ENCODE data around the gene RUNX1. TPM values are rescaled to one million over a fixed set of nuclear protein-coding genes. Genes with fewer than 3 reads are reported as not detected.

The RUNX1 gene
- total RNA-seq, 1 donor from 2014 or later = 100 TPM

DNA sequence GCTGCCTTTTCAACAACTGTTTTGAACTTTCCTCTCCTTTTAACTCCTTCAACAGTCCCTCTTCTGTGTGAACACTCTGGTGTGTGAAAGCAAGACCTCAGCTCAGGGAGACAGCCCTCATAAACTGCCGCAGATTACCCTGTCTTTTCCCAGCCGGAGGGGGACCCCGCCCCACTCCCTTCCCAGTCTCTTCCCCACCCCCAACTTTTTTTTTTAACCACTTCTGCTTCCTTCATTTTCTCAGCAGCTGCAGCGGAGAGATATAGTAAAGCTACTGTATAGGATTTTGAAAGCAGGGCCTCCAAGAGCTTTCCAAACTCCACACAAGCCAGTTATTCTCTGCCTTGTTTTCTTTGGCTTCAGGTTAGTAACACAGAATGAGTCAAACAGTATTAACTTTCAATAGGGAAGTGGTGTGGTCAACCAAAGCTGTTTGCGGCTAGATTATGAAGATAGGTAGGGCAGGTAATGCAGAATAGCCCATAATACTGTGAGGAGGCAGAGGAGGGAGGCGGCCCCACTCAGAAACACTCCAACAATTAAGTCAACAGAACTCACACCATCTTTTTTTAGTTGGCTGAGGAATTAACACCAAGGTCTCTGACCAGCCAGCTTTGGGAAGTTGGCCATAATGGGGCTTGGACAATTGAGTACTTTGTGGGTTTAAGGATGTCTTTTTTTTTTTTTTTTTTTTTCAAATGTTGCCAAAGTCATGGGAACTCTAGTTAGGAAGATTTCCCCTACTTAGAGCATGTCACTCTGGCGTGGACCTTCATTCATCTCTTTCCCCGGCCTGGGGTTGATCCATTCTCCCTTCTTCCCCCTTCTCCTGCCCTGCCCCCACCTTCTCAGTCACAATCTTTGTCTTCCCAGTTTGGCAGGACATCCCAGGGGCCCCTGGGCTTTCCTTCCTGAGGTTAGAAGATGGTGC lies 203.3 kb downstream of the RUNX1 start:
- Mint-ChIP-seq H3K4me1 (peaks cover 41% of the 10 kb centered on the region), H3K36me3 (ENCODE audit: low read depth) (peaks cover 51% of the 10 kb centered on the region), H3K9me3 (no peaks in the 10 kb centered on the region), H3K27me3 (no peaks in the 10 kb centered on the region), H3K4me3 (peak overlapping the region; percentile 67), H3K27ac (peak overlapping the region; percentile 69)
- peak; percentile 87 for DNase-seq
- intact Hi-C loops (cut with micrococcal nuclease) = loop anchor here (2.0 kb wide), 1 partner anchor 37 kb away; no protein-coding TSS in a partner anchor

DNA sequence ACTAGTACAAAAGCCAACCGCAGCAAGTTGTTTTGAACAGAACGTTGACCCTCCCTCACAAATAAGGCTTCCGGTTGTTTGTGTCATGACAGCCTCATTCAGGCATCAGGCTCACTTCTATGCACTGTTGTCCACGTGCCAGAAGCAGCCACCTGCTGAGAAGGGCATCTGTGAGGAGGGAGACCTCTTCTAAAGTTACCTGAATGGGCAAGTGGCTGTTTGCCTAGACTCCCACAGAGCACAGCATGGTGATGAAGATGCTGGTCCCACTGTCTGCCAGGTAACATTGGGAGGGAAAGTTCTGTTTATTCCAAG lies 204.2 kb downstream of the RUNX1 start:
- DNase-seq = no peak
- Mint-ChIP-seq H3K27me3 (no peaks in the 10 kb centered on the region), H3K4me3 (no peak overlapping the region), H3K27ac (peak overlapping the region; percentile 61), H3K9me3 (no peaks in the 10 kb centered on the region), H3K36me3 (ENCODE audit: low read depth) (peaks cover 55% of the 10 kb centered on the region), H3K4me1 (peaks cover 49% of the 10 kb centered on the region)
- intact Hi-C loops (cut with micrococcal nuclease) = loop anchor here (2.0 kb wide), 1 partner anchor 36 kb away; no protein-coding TSS in a partner anchor

DNA sequence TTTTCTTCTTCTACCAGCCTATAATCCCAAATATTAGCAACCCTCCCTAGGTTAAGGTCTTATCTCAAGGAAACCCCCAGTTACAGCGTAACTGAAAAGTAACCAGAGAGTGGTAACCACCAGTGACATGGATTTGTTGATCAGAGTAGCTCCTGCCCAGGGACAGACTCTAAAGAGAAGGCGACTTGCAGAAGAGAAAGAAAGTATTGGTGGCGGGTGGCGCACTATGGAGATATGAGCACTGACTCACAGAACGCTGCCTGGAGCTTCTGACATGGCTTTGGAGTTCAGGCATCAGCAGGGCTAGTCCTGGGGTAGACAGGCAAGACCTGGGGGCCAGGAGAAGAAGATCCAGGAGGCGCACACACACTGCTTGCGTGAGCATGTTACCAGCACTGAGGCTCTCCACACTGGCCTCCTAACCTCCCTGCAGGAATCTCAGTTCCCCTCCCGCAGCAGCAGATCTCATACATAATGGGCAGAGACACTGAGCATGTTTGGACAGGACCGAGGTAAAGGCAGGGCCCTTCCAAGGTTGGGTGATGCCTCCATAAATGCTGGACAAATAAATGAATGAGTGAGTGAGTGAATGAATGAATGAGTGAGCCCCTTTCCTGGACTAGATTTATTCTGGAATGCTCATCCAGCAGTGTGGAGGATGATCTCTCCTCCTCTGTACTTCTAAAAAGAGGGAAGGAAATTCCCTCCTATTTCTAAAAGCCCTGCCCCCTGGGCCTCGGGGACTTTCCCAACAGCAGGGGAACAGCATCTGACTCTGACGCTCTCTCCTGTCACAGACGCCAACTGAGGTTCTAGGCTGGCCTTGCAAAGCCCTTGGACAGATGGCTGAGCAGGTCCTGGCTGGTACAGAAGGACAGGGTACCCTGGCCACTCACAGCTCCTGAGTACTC lies 204.8 kb downstream of the RUNX1 start:
- Mint-ChIP-seq H3K4me1 (peaks cover 55% of the 10 kb centered on the region), H3K4me3 (peak overlapping the region; percentile 49), H3K36me3 (ENCODE audit: low read depth) (peaks cover 59% of the 10 kb centered on the region), H3K9me3 (no peaks in the 10 kb centered on the region), H3K27ac (peak overlapping the region; percentile 61), H3K27me3 (no peaks in the 10 kb centered on the region)
- no peak for DNase-seq
- intact Hi-C loops (cut with micrococcal nuclease) = loop anchor here (2.0 kb wide), 1 partner anchor 35 kb away; no protein-coding TSS in a partner anchor

DNA sequence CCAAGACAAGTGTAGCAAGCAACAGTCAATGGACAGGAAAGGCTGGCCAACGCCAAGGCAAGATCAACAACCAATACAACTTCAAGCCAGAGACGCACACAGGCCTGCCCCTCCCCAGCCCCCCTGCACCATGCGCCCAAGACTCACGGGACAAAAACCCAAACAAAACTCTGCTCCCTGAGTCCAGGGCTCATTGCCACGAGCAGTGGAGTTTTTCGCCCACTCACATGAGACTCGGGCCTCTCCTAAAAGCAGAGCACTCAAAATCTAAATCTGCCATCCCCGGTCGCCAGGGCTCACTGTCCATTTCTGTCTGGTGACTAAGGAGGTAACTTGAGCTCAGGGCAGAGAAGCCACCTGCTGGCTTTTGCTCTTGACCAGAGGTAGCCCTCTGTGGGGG lies 205.5 kb downstream of the RUNX1 start:
- H3K4me3 Mint-ChIP-seq = no peak overlapping the region
- H3K9me3 Mint-ChIP-seq = no peaks in the 10 kb centered on the region
- no peaks in the 10 kb centered on the region for H3K27me3 Mint-ChIP-seq
- H3K27ac Mint-ChIP-seq = no peak overlapping the region
- intact Hi-C loops (cut with micrococcal nuclease) = no loop called here
- H3K36me3 Mint-ChIP-seq (ENCODE audit: low read depth) = peaks cover 63% of the 10 kb centered on the region
- peaks cover 60% of the 10 kb centered on the region for H3K4me1 Mint-ChIP-seq
- DNase-seq = no peak

DNA sequence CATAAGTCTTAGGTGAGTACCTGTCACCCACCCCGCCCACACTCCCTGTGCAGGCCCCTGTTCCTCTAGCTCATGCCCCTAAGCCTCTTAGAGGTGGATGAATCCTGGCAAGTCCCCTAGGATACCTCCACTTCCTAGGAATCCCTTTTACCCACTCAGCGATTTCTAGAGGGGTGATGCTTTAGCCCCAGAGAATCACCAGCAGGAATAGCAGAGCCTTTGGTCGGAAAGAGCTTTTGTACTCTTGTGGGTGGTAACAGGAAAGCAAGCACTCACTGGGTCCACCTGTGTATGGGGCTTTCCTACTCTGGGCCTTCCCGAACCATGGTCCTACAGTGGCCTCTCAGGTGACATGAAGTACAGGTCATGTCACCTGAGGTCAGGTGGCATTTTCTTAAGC lies 207.9 kb downstream of the RUNX1 start:
- Mint-ChIP-seq H3K4me3 (no peak overlapping the region), H3K9me3 (no peaks in the 10 kb centered on the region), H3K27ac (no peak overlapping the region), H3K27me3 (no peaks in the 10 kb centered on the region), H3K4me1 (peaks cover 62% of the 10 kb centered on the region), H3K36me3 (ENCODE audit: low read depth) (peaks cover 67% of the 10 kb centered on the region)
- no peak for DNase-seq
- intact Hi-C loops (cut with micrococcal nuclease) = no loop called here

DNA sequence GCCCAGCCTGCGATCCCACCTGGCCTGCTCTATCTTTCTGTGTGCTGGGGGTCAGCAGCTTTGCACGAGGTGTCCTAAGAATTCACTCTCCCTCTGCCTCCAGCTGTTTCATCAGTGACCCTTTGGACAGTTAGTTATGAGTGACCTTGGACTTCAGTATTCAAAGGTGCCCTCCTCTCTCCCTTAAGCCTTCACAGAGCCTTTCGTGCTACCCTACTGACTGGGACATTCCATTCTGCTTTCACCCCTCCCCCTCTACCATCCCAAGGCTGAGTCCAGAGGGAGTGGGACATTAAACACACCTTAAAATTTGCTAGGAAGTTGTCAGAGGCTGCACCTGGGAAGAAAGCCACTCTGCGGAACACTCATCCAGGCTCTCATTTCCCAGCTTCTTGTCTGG lies 208.4 kb downstream of the RUNX1 start:
- Mint-ChIP-seq H3K9me3 (no peaks in the 10 kb centered on the region), H3K4me3 (no peak overlapping the region), H3K27ac (no peak overlapping the region), H3K27me3 (no peaks in the 10 kb centered on the region), H3K36me3 (ENCODE audit: low read depth) (peaks cover 66% of the 10 kb centered on the region), H3K4me1 (peaks cover 59% of the 10 kb centered on the region)
- intact Hi-C loops (cut with micrococcal nuclease) = no loop called here
- DNase-seq = no peak

DNA sequence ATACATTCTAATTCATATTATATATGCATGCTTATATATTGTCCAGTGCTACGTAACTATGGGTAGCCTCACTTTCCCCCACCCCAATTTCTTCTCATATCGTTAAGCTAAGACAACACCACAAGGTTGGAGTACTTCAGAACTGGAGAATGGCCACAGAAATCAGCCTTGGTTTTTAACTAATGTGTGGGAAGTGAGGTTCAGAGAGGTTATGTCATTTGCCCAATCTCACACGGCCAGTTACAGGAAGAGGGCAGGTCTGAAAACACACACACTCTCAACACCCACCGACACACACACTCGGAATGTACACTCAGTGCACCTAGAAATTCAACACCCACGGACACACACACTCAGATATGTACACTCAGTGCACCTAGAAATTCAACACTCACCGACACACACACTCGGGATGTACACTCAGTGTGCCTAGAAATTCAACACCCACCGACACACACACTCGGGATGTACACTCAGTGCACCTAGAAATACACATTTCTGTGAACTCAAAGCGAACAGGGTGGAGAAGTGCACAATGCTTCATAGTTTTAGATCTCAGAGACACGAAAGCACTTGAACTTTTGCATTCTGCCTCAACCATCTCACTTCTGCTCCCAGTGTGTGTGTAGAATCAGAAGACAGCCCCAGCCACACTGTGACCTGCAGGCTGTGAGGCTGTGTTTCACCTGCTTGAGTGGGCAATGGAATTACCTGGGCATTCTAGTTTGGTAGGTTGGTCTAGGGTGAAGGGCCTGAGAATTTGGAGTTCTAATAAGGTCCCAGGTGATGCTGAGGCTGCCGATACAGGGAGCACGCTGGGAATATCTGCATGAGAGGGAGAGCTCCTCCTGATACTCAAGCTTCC lies 209.9 kb downstream of the RUNX1 start:
- DNase-seq = no peak
- Mint-ChIP-seq H3K4me3 (no peak overlapping the region), H3K27ac (peak overlapping the region; percentile 16), H3K27me3 (no peaks in the 10 kb centered on the region), H3K36me3 (ENCODE audit: low read depth) (peaks cover 67% of the 10 kb centered on the region), H3K4me1 (peaks cover 51% of the 10 kb centered on the region), H3K9me3 (no peaks in the 10 kb centered on the region)
- intact Hi-C loops (cut with micrococcal nuclease) = no loop called here

DNA sequence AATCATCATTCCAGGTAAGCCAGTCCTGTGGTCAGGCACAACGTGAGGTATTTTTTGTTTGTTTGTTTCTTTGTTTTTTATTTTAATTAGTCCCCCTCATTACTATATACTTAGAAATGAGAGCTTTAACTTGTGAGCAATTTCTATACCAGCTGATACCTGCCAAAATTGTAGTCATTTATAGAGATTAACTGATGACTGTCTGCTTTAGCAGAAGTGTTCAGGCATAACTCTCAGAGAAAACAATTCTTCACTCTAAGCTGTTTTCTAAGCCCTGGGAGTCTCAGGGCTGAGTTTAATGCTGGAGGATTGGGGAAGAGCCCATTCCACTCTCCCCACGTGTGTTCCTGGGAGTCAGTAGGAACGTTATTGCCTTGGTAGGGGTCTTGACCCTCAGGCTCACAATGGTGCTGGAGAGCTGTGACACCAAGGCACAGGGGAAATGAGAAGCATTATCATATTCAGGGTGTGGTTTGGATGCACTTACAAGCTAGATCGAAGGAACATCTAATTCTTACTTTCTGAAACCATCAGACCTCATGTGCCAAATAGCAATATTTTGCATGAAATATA lies 212.1 kb downstream of the RUNX1 start:
- DNase-seq = no peak
- Mint-ChIP-seq H3K27ac (no peak overlapping the region), H3K4me1 (peaks cover 42% of the 10 kb centered on the region), H3K27me3 (no peaks in the 10 kb centered on the region), H3K4me3 (no peak overlapping the region), H3K9me3 (no peaks in the 10 kb centered on the region), H3K36me3 (ENCODE audit: low read depth) (peaks cover 74% of the 10 kb centered on the region)
- intact Hi-C loops (cut with micrococcal nuclease) = no loop called here

DNA sequence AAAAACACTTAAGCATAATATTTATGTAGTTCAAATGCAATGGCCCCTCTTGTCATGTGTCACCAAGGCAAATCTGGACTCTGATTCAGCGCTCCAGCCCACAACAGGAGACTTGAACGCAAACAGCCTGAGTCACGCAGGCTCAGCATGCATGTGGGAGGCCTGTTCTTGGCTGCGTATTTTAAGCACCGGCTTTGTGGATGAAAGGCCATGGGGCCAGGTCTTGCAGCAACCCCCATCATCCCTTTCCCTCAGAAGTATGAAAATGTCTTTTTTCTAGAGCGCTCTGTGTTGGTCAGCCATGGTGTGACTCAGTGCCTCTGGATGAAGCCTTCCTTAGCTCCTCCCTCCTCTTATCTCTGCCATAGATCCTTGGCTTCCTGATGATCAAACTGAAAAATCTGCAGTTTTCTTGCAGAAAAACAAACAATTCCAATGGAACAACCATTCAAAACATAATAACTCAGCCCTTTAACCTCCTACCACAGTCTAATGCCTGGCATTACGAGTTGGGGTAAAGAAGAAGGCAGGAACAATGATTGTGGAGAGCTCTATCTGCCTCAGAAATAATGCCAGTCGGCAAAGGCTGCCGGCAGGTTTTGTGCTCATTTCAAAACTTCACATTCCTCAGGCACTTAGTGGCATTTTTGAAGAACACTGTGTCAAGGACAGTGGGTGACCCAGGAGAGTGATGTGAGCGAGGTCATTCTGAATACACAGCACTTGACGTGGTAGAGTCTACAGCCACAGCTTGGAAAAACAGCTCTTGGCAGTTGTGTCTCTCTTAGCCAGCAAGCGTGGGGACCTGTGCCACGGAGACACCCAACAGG lies 212.8 kb downstream of the RUNX1 start:
- Mint-ChIP-seq H3K9me3 (no peaks in the 10 kb centered on the region), H3K27me3 (no peaks in the 10 kb centered on the region), H3K4me3 (no peak overlapping the region), H3K4me1 (peaks cover 39% of the 10 kb centered on the region), H3K36me3 (ENCODE audit: low read depth) (peaks cover 72% of the 10 kb centered on the region), H3K27ac (peak overlapping the region; percentile 21)
- intact Hi-C loops (cut with micrococcal nuclease) = no loop called here
- no peak for DNase-seq

DNA sequence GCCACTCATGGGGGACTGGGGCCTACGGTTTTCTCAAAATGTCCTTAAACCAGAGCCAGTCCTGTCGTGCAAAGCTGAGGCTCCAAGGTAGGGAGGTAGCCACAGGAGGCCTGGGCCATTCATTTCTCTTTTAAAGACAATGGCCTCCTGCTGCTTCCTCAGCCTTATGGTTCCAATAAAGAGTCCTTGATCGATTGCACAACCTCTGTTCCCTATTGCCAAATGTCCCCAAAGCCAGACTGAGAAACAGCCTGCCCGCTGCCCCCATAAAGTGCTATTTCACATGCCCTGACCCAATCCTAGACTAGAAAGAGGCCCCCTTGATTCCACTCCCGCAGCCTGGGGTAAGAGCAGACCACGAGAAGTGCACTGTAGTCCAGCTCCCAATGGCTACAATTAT lies 213.6 kb downstream of the RUNX1 start:
- Mint-ChIP-seq H3K27ac (no peak overlapping the region), H3K4me1 (peaks cover 37% of the 10 kb centered on the region), H3K27me3 (no peaks in the 10 kb centered on the region), H3K9me3 (no peaks in the 10 kb centered on the region), H3K36me3 (ENCODE audit: low read depth) (peaks cover 76% of the 10 kb centered on the region), H3K4me3 (no peak overlapping the region)
- no peak for DNase-seq
- intact Hi-C loops (cut with micrococcal nuclease) = no loop called here

DNA sequence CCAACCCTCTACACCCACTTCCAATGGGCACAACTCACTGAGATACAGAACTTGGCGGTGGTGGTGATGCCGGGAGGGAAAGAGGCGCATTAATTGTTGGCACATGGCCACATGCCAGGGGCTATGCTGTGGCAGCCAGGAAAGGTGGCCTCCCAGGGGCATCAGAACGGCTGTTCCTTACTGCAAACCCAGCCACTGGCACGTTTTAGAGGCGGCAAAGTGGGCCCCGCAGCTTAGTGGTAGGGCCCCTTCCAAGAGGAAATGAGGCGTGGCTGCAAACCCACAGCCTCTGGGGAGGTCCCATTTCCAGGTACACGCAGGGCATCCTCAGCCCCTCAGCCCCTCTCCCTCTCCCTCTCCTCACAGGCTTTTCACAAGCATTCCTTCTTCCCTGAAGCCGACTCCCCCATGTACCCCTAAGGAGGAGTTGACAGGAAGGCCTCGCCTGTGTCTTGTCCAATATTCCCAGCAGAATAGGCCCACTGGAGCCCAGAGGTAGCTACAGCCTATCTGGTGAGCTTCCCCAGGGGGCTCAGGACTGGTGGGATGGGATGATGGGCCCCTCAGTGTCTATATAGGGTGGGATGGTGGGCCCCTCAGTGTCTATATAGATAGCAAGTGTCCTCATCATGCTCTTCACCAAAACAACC lies 214.1 kb downstream of the RUNX1 start:
- no peak overlapping the region for H3K4me3 Mint-ChIP-seq
- DNase-seq = no peak
- peaks cover 32% of the 10 kb centered on the region for H3K4me1 Mint-ChIP-seq
- no peak overlapping the region for H3K27ac Mint-ChIP-seq
- H3K9me3 Mint-ChIP-seq = no peaks in the 10 kb centered on the region
- intact Hi-C loops (cut with micrococcal nuclease) = no loop called here
- H3K27me3 Mint-ChIP-seq = no peaks in the 10 kb centered on the region
- peaks cover 76% of the 10 kb centered on the region for H3K36me3 Mint-ChIP-seq (ENCODE audit: low read depth)

DNA sequence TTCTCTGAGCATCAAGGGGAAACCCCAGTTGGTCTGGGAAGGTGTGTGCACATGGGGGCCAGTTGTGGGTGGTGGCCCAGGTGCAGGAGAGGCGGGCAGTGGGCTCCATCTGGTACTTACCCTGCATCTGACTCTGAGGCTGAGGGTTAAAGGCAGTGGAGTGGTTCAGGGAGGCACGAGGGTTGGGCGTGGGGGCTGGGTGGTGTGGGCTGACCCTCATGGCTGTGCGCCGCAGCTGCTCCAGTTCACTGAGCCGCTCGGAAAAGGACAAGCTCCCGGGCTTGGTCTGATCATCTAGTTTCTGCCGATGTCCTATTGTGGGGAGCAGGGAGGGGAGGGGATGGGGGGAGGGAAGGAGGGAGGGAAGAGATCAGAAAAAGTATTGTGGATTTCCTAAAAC lies 214.8 kb downstream of the RUNX1 start:
- peaks cover 76% of the 10 kb centered on the region for H3K36me3 Mint-ChIP-seq (ENCODE audit: low read depth)
- peaks cover 27% of the 10 kb centered on the region for H3K4me1 Mint-ChIP-seq
- DNase-seq = no peak
- intact Hi-C loops (cut with micrococcal nuclease) = no loop called here
- peaks cover 3% of the 10 kb centered on the region for H3K9me3 Mint-ChIP-seq
- no peaks in the 10 kb centered on the region for H3K27me3 Mint-ChIP-seq
- no peak overlapping the region for H3K27ac Mint-ChIP-seq
- no peak overlapping the region for H3K4me3 Mint-ChIP-seq

Measured in activated CD4-positive, alpha-beta T cell treated with anti-CD3 and anti-CD28 coated beads, Interleukin-2, amount 10 ng/mL, durations not matched to agents 24 days and 14 days (primary cell).